Astrocyte of the spinal cord (primary cell): ENCODE measurements around the gene SNX5.

ENCODE experiments used
- DNase-seq: peaks from one replicate; pipeline ENCODE4 v3.0.0; 2011; ENCODE audit warnings: low read depth, low spot score
- H3K4me3 ChIP-seq: 2 replicates; pipeline ENCODE4 v1.5.1; 2011; ENCODE audit warnings: low read depth, mild to moderate bottlenecking, low read length, moderate library complexity
- in situ Hi-C: cut with HindIII; loops from 2 replicates; pipeline ENCODE4 v1.10.0; 2017; ENCODE audit warnings: low sequenced_read_pairs
- TF ChIP-seq, protein P1 (sequence below): IDR thresholded peaks from 2 replicates; pipeline ENCODE4 v1.5.1; 2012; ENCODE audit warnings: low read depth, mild to moderate bottlenecking, low read length, inconsistent platforms

SNX5 gene

DNA sequence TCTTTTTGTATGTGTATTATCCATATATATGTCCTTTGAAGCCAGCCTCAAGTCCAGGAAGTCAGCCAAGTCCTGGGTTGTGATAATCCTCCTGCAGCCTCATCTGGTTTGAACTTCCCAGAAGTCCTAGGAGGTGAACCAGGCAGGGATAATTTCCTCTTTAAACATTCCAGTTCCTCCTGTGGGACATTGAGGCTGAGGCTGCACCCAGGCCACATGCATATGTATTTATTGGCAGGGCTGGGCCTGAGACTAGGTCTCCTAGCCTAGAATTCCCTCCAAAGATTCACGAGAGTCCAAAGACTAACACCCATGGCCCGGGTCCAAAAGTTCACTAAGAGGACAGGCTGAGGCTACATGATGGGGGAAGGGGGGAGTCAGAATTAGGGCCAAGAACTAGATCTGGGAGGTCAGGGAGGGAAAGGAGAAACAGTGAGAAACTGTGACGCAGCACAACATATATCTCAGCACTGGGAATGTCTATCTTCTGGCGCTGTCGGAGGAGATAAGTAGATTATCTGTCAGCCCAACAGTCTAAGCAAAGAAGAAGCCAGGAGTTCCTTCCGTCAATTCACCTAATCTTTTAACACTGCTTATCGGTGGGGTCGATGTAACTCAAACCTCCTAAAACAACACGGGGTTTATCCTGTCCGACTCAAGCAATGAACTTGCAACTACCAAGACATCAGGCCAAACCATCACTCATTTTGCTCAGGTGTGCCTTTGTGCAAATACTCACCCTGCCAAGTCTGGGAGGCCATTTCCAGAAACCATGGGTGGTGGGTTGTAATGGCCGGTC, 43.3 kb downstream of the SNX5 start:
- no peak overlapping the region for H3K4me3 ChIP-seq
- TF ChIP-seq, protein P1, sequence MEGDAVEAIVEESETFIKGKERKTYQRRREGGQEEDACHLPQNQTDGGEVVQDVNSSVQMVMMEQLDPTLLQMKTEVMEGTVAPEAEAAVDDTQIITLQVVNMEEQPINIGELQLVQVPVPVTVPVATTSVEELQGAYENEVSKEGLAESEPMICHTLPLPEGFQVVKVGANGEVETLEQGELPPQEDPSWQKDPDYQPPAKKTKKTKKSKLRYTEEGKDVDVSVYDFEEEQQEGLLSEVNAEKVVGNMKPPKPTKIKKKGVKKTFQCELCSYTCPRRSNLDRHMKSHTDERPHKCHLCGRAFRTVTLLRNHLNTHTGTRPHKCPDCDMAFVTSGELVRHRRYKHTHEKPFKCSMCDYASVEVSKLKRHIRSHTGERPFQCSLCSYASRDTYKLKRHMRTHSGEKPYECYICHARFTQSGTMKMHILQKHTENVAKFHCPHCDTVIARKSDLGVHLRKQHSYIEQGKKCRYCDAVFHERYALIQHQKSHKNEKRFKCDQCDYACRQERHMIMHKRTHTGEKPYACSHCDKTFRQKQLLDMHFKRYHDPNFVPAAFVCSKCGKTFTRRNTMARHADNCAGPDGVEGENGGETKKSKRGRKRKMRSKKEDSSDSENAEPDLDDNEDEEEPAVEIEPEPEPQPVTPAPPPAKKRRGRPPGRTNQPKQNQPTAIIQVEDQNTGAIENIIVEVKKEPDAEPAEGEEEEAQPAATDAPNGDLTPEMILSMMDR, result no peak
- in situ Hi-C loops, result no loop called here
- DNase-seq, result no peak

DNA sequence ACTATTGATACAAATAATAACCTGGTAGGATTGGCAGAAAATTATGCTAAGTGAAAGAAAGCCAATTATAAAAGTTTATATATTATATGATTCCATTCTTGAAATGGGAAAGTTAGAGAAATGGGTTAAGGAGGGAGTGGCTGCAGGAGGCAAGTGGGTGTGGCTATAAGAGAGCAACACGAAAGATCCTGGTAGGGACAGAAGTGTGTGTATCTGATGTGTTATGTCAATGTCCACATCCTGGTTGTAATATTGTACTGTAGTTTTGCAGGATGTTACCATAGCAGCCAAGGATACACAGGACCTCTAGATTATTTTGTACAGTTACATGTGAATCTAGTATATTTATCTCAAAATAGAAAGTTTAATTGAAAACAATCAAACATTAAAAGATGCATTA, 46.8 kb downstream of the SNX5 start:
- in situ Hi-C loops, result no loop called here
- DNase-seq, result no peak
- TF ChIP-seq, protein P1, result no peak
- no peak overlapping the region for H3K4me3 ChIP-seq

DNA sequence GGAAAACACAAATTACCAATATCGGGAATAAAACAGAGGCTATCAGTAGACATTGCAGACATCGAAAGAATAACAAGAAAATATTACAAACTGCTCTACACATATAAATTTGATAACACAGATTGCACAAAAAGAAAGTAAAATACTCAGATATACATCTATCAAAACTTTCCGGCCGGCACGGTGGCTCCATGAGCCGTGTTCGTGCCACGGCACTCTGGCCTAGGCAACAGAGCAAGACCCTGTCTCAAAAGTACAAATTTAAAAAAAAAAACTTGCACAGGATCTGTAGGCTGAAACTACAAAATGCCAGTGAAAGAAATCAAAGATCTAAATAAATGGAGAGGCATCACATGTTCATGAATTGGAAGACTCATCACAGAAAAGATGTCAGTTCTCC, 49.4 kb downstream of the SNX5 start:
- in situ Hi-C loops, result no loop called here
- no peak overlapping the region for H3K4me3 ChIP-seq
- no peak for DNase-seq
- TF ChIP-seq, protein P1, result no peak

DNA sequence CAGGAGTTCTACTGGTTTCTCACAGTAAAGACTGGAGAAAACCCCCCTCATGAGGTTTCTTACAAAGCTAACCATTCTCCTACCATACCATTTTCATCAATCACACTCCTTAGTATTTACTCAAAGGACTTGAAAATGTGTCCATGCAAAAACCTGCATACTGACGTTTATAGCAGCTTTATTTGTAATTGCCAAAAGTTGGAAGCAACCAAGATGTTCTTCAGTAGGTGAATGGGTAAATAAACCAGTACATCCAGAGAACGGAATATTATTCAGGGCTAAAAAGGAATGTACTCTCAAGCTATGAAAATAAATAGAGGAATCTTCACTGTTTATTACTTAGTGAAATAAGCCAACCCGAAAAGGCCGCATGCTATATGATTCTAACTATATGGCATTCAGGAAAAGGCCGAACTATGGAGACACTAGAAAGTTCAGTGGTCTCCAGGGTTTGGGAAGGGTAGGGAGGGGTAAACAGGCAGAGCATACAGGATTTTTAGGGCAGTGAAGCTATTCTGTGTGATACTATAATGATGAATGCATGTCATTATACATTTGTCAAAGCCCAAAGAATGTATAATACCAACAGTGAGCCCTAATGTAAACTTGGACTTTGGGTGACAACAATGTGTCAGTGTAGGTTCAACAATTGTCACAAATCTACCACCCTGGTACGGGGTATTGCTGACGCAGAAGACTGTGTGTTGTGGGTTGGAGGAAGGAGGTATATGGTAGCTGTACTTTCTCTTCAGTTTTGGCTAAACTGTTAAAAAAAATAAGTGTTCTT, 50.6 kb downstream of the SNX5 start:
- no peak for DNase-seq
- no peak overlapping the region for H3K4me3 ChIP-seq
- TF ChIP-seq, protein P1, result no peak
- in situ Hi-C loops, result no loop called here

DNA sequence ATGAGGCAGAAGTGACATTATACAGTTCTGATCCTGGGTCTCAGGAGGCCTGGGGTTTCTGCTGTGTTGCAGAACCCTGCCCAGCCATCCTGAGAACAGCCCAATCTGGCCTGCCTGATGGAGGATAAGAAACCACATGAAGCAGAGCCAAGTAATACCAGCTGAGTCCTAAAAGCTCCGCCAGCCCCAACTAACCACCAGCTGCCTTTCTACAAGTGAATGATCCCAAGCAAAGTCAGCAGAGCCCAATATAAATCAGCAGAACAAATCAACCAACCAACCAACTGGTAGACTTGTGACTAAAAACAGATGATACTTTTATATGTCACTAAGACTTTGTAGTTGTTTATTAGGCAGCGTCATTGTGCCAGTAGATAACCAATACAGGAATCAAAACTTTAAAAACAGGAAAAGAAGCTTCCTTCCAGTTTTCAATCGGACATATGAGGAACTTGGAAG, 52.1 kb downstream of the SNX5 start:
- in situ Hi-C loops, result no loop called here
- TF ChIP-seq, protein P1, result no peak
- DNase-seq, result no peak
- no peak overlapping the region for H3K4me3 ChIP-seq

DNA sequence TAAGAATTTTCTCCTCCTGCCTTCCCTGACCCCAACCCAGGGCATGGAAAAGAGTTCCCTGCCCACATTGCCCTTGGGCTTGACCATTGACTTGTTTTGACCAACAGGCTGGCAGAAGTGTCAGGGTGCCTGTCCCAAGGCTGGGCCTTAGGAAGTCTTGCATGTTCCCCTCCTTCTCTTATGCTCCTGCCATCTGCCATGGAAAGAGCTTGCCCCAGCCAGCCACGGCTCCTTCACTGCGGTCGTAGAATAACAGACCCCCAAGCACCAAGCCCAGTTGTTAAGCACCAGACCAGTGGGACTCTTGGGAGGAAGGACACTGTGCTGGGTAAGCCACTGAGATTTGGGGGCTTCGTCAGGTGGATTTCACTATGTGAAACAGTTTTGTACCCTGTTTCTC, 53.6 kb downstream of the SNX5 start:
- in situ Hi-C loops, result no loop called here
- DNase-seq, result no peak
- TF ChIP-seq, protein P1, result no peak

More for the DNA sequence above, 53.6 kb downstream of the SNX5 start:
- H3K4me3 ChIP-seq, result no peak overlapping the region
